Heart left ventricle (tissue), 16 donors: ENCODE data around the gene UGT1A10. TPM values are rescaled to one million over a fixed set of nuclear protein-coding genes. Genes with fewer than 3 reads are reported as not detected.

ENCODE experiments used
- ATAC-seq, 4 donors: fragments of 200-7000 bp; cut with Tn5 transposase; one replicate each; pipeline ENCODE4 v1.9.1; 2020 to 2022; ENCODE audit warnings: moderate library complexity in 4 of 4, mild to moderate bottlenecking in 3 of 4, moderate number of reproducible peaks in 1 of 4
- DNase-seq, 5 donors: peaks; one replicate each; pipeline ENCODE4 v3.0.0-alpha.2; 2020
- H3K27ac ChIP-seq, 12 donors: fragments of 200-600 bp; sonication (generic) in 4 of 12; one replicate each; pipeline versions ENCODE4 v1.5.0 to v1.8.0; 2016 to 2022; ENCODE audit warnings: mild to moderate bottlenecking in 2 of 12
- H3K27me3 ChIP-seq, 9 donors: fragments of 200-600 bp; sonication (generic) in 2 of 9; one replicate each; pipeline versions ENCODE4 v1.5.1 to v1.8.0; 2016 to 2022; ENCODE audit warnings: mild to moderate bottlenecking in 3 of 9
- H3K36me3 ChIP-seq, 9 donors: fragments of 200-600 bp; sonication (generic) in 2 of 9; one replicate each; pipeline versions ENCODE4 v1.5.0 to v1.8.0; 2018 to 2022; ENCODE audit warnings: mild to moderate bottlenecking in 2 of 9
- H3K4me1 ChIP-seq, 12 donors: fragments of 200-600 bp; sonication (generic) in 4 of 12; one replicate each; pipeline versions ENCODE4 v1.5.0 to v1.8.0; 2016 to 2022; ENCODE audit warnings: mild to moderate bottlenecking in 3 of 12
- H3K4me3 ChIP-seq, 12 donors: fragments of 200-600 bp; sonication (generic) in 4 of 12; one replicate each; pipeline versions ENCODE4 v1.5.0 to v1.8.0; 2017 to 2022; ENCODE audit warnings: mild to moderate bottlenecking in 9 of 12, moderate library complexity in 4 of 12
- H3K9me3 ChIP-seq, 12 donors: fragments of 200-600 bp; sonication (generic) in 4 of 12; one replicate each; pipeline versions ENCODE4 v1.5.0 to v1.8.0; 2016 to 2022; ENCODE audit warnings: mild to moderate bottlenecking in 1 of 12
- CTCF ChIP-seq, 12 donors: fragments of 200-600 bp; sonication (generic) in 4 of 12; IDR thresholded peaks; one replicate each; pipeline versions ENCODE4 v1.5.0 to v1.8.0; 2018 to 2022; ENCODE audit warnings: antibody characterized with exemption in 12 of 12, mild to moderate bottlenecking in 5 of 12
- POLR2A ChIP-seq, 2 donors: fragments of 450-650 bp; IDR thresholded peaks; one replicate each; pipeline ENCODE4 v1.6.1; 2017; ENCODE audit warnings: antibody characterized with exemption in 2 of 2, mild to moderate bottlenecking in 2 of 2, moderate library complexity in 2 of 2
- WGBS, 4 donors: extraction: QIAGEN DNeasy Blood & Tissue Kit in 2 of 4; methylation state at CpG; one replicate each; pipeline versions ENCODE4 v1.1.5 to v1.1.7; 2013 to 2018; 5-methylcytosine and 5-hydroxymethylcytosine counted together
- intact Hi-C, 10 donors: fragments of 100-400 bp; cut with DNase I; formaldehyde crosslinking; loops; one replicate each; pipeline versions ENCODE4 v1.11.1 to v1.14.2; 2022
- polyA plus RNA-seq, 2 donors: library from polyadenylated mRNA; stranded (reverse); fragments of 200-250 nt; gene quantifications; one replicate each; pipeline ENCODE4 v1.2.3, GENCODE V29; 2013
- total RNA-seq, 9 donors: library from RNA; depleted of rRNA in 2 of 9; stranded (reverse); fragments of >200 nt in 2 of 9; fragmentation: NEBNext Ultra II Directional in 3 of 9; extraction: Animal tissue kit (Norgen Biotek cat#: 25700) in 3 of 9; gene quantifications; one replicate each; pipeline versions ENCODE4 v1.1.0 to v1.2.4, GENCODE V29; 2016 to 2023
- donor health status: ischemic (EF 13 %, LVEDD 7.1; RV severe dilation, severe dysfunction).
- donor health status: healthy with polysubstance abuse.
- donor health status: DM: no; HTN: yes; CAD: no.
- donor health status: DM: no; HTN: no; CAD: no.
- donor health status: ischemic (EF 25% LVEDD 6.9; RV normal size, moderate dysfunction).
- donor health status: ischemic (EF 25% LVEDD 5.7; RV mildly dilated, moderate dysfunction).
- donor health status: healthy.
- donor health status: DM: yes; HTN: yes; CAD: no.
- donor health status: ischemic (EF 35%, LVEDD 5.7; RV mildly dilated, moderate dysfunction).
- donor health status: nonischemic (EF 11% LVEDD 7.7; RV severe dilation, severe dysfunction).
- donor health status: DM: yes; HTN: yes; CAD: no.
- donor health status: PGD.
- donor health status: ischemic (EF 29% LVEDD 5.4; RV normal size, mild dysfunction).
- donor health status: nonischemic (EF 23%, LVEDD 6.1; RV moderate dilation, normal function).

Gene UGT1A10
- total and polyA plus RNA-seq, 11 donors = not detected

- H3K36me3 ChIP-seq = no peaks in the 10 kb centered on the region
- DNase-seq = peak in 1 of 5 donors; percentile 2
- TF ChIP-seq CTCF (IDR thresholded peaks at IDR 0.05) (no peak), POLR2A (IDR thresholded peaks at IDR 0.05) (no peak)
- no peak overlapping the region for H3K27ac ChIP-seq
- intact Hi-C loops = no loop called here
- no peak for ATAC-seq
- peaks cover 0 to 9% (median 0%) of the 10 kb centered on the region in 9 donors for H3K27me3 ChIP-seq
- H3K4me1 ChIP-seq = no peaks in the 10 kb centered on the region
- no peaks in the 10 kb centered on the region for H3K9me3 ChIP-seq
- WGBS, 4 donors = 26 to 72% (median 66%) methylated on average over 4 to 8 of the region's 8 CpGs
- no peak overlapping the region for H3K4me3 ChIP-seq
These were observed 167.7 kb downstream of the UGT1A10 start for GRCh38 chr2:233803994-233804393.

- no peak for TF ChIP-seq CTCF (IDR thresholded peaks at IDR 0.05)
- peak in 1 of 5 donors; percentile 10 for DNase-seq
- H3K27me3 ChIP-seq = peaks cover 0 to 12% (median 0%) of the 10 kb centered on the region in 9 donors
- intact Hi-C loops = no loop called here
- no peak overlapping the region for H3K4me3 ChIP-seq
- H3K4me1 ChIP-seq = no peaks in the 10 kb centered on the region
- no peak overlapping the region for H3K27ac ChIP-seq
- 67 to 76% (median 73%) methylated on average over 9 to 12 of the region's 12 CpGs for WGBS, 4 donors
- no peaks in the 10 kb centered on the region for H3K36me3 ChIP-seq
- ATAC-seq = no peak
- H3K9me3 ChIP-seq = no peaks in the 10 kb centered on the region
These were observed 171.1 kb downstream of the UGT1A10 start for GRCh38 chr2:233807215-233807865.

DNA sequence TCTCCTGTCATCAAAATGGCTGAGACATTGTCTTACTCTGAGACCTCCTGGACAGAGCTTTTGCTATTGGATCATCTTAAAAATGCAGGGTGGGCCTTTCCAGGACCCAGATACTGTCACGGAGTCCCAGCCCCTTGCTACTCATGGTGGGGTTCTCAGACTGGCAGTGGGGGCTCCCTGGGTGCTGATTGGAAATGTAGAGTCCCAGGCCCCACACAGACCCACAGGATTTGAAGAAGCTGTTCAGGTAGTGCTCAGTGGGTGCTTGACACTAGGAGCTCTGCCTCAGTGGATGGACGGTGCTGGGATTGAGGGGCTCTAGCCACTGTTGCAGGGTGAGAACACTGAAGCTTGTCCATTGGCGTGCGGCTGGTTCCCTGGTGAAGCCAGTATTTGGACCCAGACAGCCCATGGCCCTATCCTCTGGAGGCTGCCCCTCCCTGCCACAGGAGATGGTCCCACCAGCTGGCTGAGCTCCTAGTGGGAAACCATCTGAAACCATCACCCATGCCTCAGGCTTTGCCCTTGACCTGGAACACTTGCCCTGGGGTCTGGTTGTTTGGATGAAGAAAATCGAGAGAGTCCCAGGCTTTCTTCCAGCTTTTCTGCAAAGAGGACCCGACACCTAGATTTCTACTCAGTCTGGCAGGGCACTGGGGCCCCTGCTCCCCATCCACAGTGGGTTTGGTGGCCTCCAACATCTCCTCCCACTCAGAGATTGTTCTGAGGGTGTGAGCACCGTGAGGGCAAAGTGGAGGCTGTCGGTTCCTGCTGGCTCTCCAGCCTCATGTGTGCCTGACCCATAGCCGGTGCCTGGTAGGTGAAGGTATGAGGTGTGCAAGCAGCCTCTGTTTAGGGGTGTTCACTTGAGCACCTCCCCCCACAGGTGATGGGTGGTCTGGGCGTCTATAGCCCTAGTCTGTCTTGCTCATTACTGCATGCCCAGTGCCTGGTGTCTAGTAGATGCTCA is 172.0 kb downstream of the UGT1A10 start:
- no peak overlapping the region for H3K27ac ChIP-seq
- H3K4me3 ChIP-seq = no peak overlapping the region
- ATAC-seq = no peak
- TF ChIP-seq POLR2A (IDR thresholded peaks at IDR 0.05) (no peak), CTCF (IDR thresholded peaks at IDR 0.05) (no peak)
- peaks cover 0 to 12% (median 0%) of the 10 kb centered on the region in 9 donors for H3K27me3 ChIP-seq
- H3K4me1 ChIP-seq = no peaks in the 10 kb centered on the region
- H3K9me3 ChIP-seq = no peaks in the 10 kb centered on the region
- peak in 1 of 5 donors; percentile 7 for DNase-seq
- 69 to 81% (median 71%) methylated on average over 6 to 10 of the region's 10 CpGs for WGBS, 4 donors
- intact Hi-C loops = no loop called here
- no peaks in the 10 kb centered on the region for H3K36me3 ChIP-seq

DNA sequence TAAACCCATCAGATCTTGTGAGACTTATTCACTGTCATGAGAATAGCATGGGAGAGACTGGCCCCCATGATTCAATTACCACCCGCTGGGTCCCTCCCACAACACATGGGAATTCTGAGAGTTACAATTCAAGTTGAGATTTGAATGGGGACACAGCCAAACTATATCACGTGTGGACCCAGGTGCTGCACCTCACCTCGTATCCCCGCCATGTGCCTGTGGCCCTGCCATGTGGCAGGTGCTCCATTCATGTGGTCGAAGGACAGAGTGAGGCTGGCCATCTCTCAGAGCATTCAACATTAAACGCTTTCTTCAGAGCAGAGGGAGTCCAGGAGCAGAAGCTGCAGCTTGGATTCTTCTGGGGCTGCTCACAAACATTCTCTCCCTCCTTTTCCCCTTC is 174.1 kb downstream of the UGT1A10 start:
- Histone ChIP-seq H3K9me3 (no peaks in the 10 kb centered on the region), H3K27me3 (peaks cover 0 to 12% (median 0%) of the 10 kb centered on the region in 9 donors), H3K4me1 (no peaks in the 10 kb centered on the region), H3K27ac (no peak overlapping the region), H3K4me3 (no peak overlapping the region), H3K36me3 (no peaks in the 10 kb centered on the region)
- intact Hi-C loops = no loop called here
- no peak for TF ChIP-seq POLR2A (IDR thresholded peaks at IDR 0.05)
- WGBS, 4 donors = 86 to 89% (median 87%) methylated on average over 6 of the region's 6 CpGs
- ATAC-seq (no peak), DNase-seq (peak in 1 of 5 donors; percentile 3)
